ENCODE data around the gene BEST2. TPM values are rescaled to one million over a fixed set of nuclear protein-coding genes. Genes with fewer than 3 reads are reported as not detected.

The BEST2 gene
- total RNA-seq, 2 donors from 2014 or later: not detected

- H3K4me3 ChIP-seq: no peak overlapping the region
- no peak for DNase-seq (ENCODE audit: low spot score)
- H3K9me3 ChIP-seq: no peaks in the 10 kb centered on the region
- H3K27ac ChIP-seq: no peak overlapping the region
- no peaks in the 10 kb centered on the region for H3K27me3 ChIP-seq
- peaks cover 0 to 37% of the 10 kb centered on the region in 2 donors for H3K4me1 ChIP-seq
- peaks cover 13% of the 10 kb centered on the region for H3K36me3 ChIP-seq
- no peak for TF ChIP-seq CTCF (IDR thresholded peaks at IDR 0.05)
Observed at GRCh38 chr19:12804051-12804450, 52.5 kb downstream of the BEST2 start.

- Histone ChIP-seq H3K4me1 (peaks cover 0 to 21% of the 10 kb centered on the region in 2 donors), H3K27me3 (no peaks in the 10 kb centered on the region), H3K27ac (peak within 1 kb of the TSS; percentile 49 to 54), H3K36me3 (no peaks in the 10 kb centered on the region), H3K9me3 (no peaks in the 10 kb centered on the region), H3K4me3 (peak within 1 kb of the TSS; percentile 48 to 59)
- DNase-seq (ENCODE audit: low spot score): peak; percentile 88
- TF ChIP-seq CTCF (IDR thresholded peaks at IDR 0.05): peak in 1 of 2 donors; percentile 31
Observed at GRCh38 chr19:12806242-12807081, 54.9 kb downstream of the BEST2 start, which contains the start of gene RNASEH2A. Gene RNASEH2A, plus strand, starts transcription at chr19:12806584. Its CDS starts 90 bp downstream, at chr19:12806674.

Small RNA genes lying within 50 kb of the gene (microRNA-seq; reads per million reads assigned to microRNA genes)
- gene MIR5684 (ENCODE audit: borderline number of aligned reads in 2 of 2, borderline replicate concordance in 1 of 2): 0 to 0.71 reads per million in 2 donors

Other genes with a start within 250 kb of the BEST2 start
- gene ZNF564, start 200.3 kb upstream of the BEST2 start, total RNA-seq: 1 to 10 TPM; 8.5 to 8.6 TPM
- 1 to 10 TPM; 2.5 to 4.5 TPM for gene ZNF490, start 141.0 kb upstream of the BEST2 start, total RNA-seq
- 10 to 100 TPM in 1 of 2 donors, 1 to 10 TPM in 1; 8.2 to 10.1 TPM for gene ZNF791, start 140.9 kb upstream of the BEST2 start, total RNA-seq
- gene MAN2B1, start 85.0 kb upstream of the BEST2 start, total RNA-seq: 10 to 100 TPM; 33.7 to 35.5 TPM
- gene WDR83, start 85.0 kb upstream of the BEST2 start, total RNA-seq: 10 to 100 TPM; 10.1 to 11.6 TPM
- gene DHPS, start 69.9 kb upstream of the BEST2 start, total RNA-seq: 10 to 100 TPM; 59.8 to 60.1 TPM
- not detected for gene GNG14, start 63.8 kb upstream of the BEST2 start, total RNA-seq
- 1 to 10 TPM; 1.8 TPM for gene FBXW9, start 55.2 kb upstream of the BEST2 start, total RNA-seq
- gene TNPO2, start 27.9 kb upstream of the BEST2 start, total RNA-seq: 10 to 100 TPM; 35.9 to 55.2 TPM
- 100 to 1,000 TPM; 262 to 287 TPM for gene TRIR, start 17.1 kb upstream of the BEST2 start, total RNA-seq
- gene GET3, start 14.3 kb upstream of the BEST2 start, total RNA-seq: 10 to 100 TPM; 44.6 to 55.1 TPM
- gene HOOK2, start 23.8 kb downstream of the BEST2 start, total RNA-seq: 10 to 100 TPM; 11.4 to 12.2 TPM
- 100 to 1,000 TPM; 321 to 506 TPM for gene JUNB, start 39.7 kb downstream of the BEST2 start, total RNA-seq
- gene PRDX2, start 50.0 kb downstream of the BEST2 start, total RNA-seq: 100 to 1,000 TPM; 702 to 859 TPM
- gene THSD8, start 50.3 kb downstream of the BEST2 start, total RNA-seq: not detected
- 1 to 10 TPM; 3.1 to 4.0 TPM for gene RNASEH2A, start 54.8 kb downstream of the BEST2 start, total RNA-seq
- not detected for gene RTBDN, start 82.8 kb downstream of the BEST2 start, total RNA-seq
- not detected for gene MAST1, start 86.7 kb downstream of the BEST2 start, total RNA-seq
- 10 to 100 TPM; 24.2 to 24.9 TPM for gene DNASE2, start 129.7 kb downstream of the BEST2 start, total RNA-seq
- gene KLF1, start 135.4 kb downstream of the BEST2 start, total RNA-seq: under 1 TPM in 1 of 2 donors, not detected in 1; 0.26 TPM
- 10 to 100 TPM; 28.4 to 58.3 TPM for gene GCDH, start 139.4 kb downstream of the BEST2 start, total RNA-seq
- not detected for gene SYCE2, start 167.5 kb downstream of the BEST2 start, total RNA-seq
- 10 to 100 TPM; 36.4 TPM for gene FARSA, start 181.9 kb downstream of the BEST2 start, total RNA-seq
- gene CALR, start 186.8 kb downstream of the BEST2 start, total RNA-seq: 100 to 1,000 TPM; 285 to 289 TPM
- gene RAD23A, start 194.1 kb downstream of the BEST2 start, total RNA-seq: 100 to 1,000 TPM; 178 to 185 TPM
- 10 to 100 TPM; 48.5 to 58.7 TPM for gene GADD45GIP1, start 205.4 kb downstream of the BEST2 start, total RNA-seq
- gene DAND5, start 217.8 kb downstream of the BEST2 start, total RNA-seq: 10 to 100 TPM in 1 of 2 donors, 1 to 10 TPM in 1; 2.9 to 10.7 TPM
- 10 to 100 TPM; 56.5 to 69.8 TPM for gene NFIX, start 243.7 kb downstream of the BEST2 start, total RNA-seq